ENCODE data around the gene CCN6.

- no peak for TF ChIP-seq POLR2A (IDR thresholded peaks at IDR 0.05; ENCODE audit: low read length)
- TF ChIP-seq GATA1 (IDR thresholded peaks at IDR 0.05; ENCODE audit: low read depth, low read length): no peak
Measured at GRCh38 chr6:112030961-112031660, 22.8 kb upstream of the CCN6 start.
